ENCODE results near the gene YBX2.

Gene YBX2

DNA sequence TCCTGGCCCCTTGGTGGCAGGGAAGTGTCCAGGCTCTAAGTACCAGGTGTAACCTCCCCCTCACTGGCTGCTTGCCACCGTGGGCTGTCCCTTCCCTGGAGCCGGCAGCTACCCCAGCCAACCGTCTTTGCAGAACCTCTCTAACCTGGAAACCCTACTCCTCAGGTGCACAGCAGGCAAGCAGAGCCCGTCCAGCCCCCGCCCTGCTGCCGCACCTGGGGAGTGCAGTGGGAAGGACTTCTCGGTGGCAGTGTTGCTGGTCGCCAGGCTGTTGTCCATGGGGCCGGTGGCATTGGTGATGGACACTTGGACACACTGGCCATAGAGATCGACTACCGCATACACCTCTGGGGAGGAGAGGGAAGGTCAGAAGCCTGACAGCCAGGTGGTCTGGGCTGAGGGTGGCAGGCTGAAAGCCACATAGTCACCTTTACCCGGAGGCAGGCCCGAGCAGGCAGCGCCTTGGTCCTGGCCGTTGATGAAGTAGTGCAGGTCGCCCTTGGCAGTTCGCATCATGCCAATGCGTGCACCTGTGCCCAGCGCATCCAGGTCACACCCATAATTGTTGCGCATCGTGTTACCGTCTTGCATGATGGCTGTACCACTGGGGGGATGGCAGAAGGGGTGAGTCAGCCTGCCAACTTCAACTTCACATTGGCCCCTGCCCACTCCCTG lies 28.2 kb upstream of the YBX2 start:
- no peak for DNase-seq (ENCODE audit: low read depth)

DNA sequence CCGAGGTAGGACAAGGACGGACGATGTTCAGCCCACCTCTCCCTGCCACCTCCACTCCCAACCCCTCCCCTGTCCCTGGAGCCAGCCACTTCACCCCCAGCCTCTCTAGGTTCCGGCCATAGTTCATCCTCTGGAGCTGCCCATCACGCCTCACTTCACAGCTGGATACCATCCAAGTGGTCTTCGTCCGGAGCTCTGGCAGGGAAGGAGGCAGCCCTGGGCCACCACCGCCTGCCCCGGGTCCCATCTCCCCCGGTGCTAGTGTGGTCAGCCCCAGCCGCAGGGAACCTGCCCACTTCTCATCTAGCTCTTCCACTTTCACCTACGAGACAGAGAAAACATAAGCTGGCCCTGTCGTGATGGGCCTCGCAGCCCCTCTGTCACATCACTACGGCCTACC lies 27.0 kb upstream of the YBX2 start:
- DNase-seq (ENCODE audit: low read depth): no peak

DNA sequence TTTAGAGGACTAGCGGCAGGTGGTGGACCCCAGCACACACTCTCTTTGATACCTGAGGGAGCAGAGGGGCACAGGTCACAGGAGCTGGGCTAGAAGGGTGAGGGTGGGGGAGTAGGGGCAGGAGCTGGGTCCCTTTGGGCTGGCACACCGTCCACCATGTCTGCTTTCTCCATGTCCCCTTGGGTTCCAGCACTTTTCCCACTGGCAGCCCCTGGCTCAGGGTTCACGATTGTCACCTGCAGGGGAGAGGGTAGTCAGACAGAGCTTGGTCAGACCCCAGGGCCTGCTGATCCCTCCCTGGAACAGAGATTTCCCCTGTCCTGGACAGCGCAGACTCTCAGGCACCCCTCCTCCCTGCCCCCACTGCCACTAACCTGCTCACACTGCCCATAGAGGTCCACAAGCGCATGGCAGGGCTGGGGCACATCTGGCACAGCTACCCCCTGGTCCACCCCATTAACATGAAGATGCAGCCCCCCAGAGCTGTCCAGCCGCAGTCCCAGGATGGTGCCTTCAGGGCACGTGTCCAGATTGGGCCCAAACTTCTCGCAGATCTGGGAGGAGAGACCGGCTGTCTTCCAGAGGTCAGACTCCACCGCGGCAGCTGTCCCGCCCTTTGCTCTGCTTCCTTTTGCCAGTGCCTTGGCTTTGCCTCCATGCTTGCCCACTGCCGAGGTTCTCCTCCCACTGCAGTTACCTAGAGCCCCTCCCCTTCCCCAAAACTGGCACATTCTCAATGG lies 23.9 kb upstream of the YBX2 start:
- no peak for DNase-seq (ENCODE audit: low read depth)

DNA sequence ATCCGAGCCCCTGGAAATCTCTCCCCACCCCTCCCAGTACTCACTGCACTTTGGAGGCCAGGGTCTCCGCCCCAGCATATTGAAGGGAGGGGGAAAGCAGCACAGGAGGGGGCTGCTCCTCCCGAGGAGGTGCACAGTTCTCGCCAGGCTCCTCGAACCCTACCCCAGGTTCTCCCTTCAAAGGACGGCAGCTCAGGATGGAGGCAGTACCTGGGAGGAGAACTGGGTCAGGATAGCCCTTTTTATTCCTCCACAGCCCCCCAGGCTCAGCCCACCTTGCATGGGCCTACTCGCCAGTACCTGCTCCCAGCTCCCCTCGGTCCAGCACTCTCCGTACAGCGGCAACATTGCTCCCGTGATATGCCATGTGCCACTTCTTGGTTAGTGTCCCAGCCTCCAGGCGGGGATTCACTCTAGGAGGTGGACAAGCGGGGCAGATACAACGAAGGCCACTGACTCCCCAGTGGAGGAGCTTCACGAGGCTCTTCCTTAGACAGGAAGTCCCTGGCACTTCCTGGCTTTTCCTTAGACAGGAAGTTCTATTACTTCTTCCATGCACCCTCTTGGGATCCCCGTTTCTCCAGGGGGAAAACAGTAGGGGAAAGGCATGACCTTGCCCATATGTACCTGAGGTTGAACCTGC lies 22.8 kb upstream of the YBX2 start:
- no peak for DNase-seq (ENCODE audit: low read depth)

DNA sequence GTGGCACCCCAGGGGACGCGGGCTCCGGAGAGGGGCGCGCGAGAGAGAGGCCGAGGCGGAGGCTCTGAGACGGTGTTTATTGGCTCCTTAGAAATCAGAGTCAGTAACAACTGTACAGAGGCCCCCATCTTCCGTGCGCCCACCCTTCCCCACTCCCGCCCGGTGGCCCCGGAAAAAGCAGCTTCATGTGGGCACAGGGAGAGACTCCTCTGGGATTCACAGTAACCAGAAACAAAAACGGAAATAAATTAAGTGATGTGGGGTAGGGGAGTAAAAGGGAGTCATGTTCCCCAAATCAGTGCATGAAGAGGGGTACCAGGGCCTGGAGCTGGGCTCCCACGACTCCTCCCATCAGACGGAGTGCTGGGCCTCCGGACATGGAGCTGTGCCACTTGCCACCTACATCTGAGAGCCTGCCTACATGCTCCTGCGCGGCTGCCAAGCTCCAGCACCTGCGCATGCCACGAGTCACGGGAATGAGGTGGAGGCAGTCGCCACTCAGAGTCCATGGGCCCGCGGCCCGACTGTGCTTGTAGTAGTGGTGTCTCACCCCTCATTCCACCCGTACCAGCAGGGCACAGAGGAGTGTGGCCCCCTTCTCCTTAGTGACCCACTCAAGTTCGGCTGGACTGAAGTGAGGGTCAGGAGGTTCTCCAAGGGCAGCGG lies 21.3 kb upstream of the YBX2 start:
- DNase-seq (ENCODE audit: low read depth): no peak

DNA sequence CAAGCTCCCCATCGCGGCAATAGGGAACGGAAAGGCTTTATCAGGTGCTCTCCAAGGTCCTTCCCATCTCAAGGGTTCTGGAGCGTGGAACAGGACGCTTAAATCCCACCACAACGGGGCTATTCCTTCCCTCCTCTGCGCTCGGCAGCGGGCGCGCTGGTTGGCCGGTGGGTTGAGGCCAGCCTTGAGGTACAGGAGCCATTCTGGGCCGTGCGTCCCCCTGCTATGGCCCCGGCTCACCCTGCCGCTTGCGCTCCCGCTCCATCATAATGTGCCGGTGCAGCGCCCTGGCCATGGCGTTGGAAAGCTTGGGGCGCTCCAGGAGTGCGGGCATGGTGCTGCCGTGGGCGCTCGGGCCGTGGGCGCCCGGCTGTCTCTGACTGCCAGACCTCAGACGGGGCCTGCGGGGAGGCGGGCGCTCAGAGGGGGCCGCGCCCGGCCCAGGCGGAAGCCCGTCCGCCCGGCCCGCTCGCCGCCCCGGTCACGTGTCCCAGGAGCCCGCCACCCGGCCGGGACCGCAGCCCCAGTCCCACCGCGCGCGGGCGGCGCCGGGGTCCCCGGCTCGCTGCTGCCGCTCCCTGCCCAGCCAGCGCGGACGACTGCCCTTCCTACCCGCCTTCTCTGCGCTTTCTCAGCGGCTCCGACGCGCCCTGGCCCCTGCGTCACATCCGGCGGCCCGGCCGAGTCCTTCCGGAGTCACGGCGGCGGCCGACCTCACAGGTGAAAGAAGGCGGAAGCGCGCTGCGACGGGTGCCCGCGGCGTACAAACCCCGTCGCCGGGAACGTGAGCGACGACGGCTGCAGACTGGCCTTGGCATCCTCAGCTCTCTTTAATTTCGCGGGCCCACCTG lies 20.5 kb upstream of the YBX2 start, which contains the start of gene GPS2:
Gene GPS2 (minus strand): TSS at position 642 of the 851 bp plus-strand sequence. CDS start 308 bp downstream, at position 334.
- peak; percentile 87 for DNase-seq (ENCODE audit: low read depth)

DNA sequence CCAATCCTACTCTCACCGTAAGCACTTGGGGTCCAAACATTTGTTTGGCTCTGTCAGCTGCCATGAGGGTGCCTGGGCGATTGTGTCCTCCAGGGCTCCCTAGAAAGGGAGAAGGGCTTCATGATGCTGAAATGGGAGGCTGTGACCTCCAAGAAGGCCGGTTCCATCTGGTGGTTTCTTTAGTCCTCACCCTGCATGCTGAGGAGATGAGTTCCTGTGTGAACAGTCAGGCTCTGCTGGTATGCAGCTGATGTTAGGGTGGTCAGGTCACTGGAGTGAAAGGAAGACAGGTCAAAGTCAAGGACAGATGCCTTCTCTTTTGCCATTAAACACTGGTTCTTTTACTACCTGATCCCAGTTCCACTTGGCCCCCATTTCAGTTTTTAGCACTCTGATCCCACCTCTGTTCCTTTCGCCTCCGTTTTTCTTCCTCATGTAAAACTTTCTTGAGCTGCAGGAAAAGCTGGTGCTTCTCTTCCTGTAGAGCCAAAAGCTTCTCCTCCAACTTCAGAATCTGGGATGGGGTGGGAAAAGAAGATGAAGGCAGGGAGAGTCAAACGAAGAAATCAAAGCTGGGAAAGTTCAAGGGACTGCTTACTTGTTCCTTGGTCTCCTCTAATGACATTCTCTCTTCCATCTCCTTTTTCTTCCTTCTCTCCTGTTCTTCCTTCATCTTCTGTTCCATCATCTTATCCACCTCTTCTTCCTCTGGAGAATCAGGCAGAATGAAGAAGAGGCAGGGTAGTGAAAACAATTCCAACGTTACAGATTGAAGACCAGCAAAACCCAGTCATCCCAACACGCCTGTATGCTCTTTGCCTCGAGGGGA lies 19.7 kb upstream of the YBX2 start:
- no peak for DNase-seq (ENCODE audit: low read depth)

DNA sequence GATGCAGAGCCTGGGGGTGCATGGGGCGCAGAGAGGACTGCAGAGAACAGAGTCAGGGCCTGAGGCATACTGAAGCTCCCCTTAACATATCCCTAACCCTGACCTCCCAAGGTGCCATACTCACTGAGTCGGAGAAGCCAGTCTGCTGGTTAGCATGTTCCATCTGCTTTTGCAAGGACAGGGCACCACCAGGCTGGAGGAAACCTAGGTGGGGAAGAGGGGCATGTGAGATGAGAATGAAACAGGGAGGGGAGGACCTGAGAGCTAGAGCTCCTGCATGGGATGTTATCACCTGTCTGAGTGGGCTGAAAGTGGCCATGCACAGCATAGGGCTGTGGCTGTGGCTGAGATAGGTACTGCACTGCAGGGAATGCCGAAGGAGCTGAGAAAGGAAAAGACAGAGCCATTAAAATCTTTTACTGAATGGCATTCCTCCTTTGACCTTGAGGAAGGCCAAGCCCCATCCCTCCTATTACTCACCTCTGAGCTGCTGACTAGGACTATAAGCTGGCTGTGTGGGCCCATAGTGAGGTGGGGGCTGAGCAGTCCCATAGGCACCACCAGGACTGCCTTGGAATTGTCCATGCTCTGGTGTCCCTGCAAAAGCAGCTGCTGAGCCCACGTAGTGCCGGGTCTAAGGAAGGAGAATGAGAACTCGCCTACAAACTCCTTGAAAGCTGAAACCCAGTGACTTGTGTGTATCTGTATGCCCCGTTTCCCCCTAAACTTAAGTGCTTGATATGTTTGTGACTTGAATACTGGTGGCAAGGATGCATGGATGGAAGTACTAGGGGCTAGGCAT lies 18.9 kb upstream of the YBX2 start:
- no peak for DNase-seq (ENCODE audit: low read depth)

DNA sequence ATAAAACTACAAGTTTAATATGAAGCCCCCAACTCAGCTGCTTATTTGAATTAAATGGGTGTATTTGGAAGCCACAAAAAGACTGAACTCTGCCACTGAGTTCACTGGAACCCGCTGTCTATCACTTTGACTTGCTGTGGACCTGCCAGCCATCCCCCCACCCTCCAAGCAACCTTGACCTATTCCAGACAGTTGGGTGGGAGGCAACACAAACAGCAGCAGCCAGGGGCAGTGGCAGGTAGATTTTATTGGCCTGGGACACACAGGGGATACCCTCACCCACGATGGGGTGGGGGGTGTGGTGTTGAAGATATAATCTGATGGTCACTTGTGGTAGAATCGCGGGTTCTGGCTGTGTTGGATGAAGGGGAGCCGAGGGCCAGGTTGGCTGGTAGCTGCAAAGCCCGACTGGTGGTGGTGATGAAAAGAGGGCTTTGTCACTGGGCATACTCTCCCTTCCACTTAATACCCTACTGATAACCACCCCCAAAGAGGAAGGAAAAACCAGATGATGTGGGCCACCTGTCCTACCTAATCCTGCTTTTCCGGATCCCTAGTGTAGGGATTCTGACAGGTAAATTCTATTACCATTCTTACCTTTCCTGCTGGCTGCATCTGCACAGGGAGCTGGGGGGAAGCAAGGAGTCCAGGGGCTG lies 18.1 kb upstream of the YBX2 start:
- DNase-seq (ENCODE audit: low read depth): no peak

DNA sequence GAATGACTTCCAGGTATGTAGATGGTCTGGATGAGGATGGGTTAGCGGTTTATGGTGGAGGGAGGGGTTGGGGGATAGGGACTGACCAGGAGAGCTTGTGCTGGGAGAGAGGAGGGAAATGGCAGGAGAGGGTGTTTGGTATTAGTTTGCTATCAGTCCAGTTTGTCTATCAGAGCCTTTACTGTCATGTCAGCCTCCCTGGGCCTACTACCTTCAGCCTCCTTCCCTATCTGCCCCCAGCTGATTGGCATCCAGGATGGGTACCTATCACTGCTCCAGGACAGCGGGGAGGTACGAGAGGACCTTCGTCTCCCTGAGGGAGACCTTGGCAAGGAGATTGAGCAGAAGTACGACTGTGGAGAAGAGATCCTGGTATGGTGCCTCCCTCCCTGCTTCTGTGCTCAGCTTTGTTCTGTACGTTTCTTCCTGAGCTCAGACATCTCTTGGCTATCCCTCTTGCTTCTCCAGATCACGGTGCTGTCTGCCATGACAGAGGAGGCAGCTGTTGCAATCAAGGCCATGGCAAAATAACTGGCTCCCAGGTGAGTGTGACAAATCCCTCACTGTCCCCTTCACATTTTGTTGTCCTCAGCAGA lies 16.8 kb upstream of the YBX2 start:
- no peak for DNase-seq (ENCODE audit: low read depth)

DNA sequence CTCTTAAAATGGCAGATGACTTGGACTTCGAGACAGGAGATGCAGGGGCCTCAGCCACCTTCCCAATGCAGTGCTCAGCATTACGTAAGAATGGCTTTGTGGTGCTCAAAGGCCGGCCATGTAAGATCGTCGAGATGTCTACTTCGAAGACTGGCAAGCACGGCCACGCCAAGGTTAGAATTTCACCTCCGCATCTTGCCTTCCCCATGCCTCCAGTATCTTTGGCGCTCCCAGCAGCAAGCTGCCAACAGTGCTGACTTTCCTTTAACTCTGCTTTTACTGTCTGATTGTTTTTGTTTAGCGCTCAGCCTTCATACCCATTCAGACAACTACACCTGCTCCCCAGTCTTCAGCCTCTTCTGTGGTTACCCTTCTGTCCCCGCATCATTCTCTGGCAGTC lies 15.2 kb upstream of the YBX2 start:
- no peak for DNase-seq (ENCODE audit: low read depth)

DNA sequence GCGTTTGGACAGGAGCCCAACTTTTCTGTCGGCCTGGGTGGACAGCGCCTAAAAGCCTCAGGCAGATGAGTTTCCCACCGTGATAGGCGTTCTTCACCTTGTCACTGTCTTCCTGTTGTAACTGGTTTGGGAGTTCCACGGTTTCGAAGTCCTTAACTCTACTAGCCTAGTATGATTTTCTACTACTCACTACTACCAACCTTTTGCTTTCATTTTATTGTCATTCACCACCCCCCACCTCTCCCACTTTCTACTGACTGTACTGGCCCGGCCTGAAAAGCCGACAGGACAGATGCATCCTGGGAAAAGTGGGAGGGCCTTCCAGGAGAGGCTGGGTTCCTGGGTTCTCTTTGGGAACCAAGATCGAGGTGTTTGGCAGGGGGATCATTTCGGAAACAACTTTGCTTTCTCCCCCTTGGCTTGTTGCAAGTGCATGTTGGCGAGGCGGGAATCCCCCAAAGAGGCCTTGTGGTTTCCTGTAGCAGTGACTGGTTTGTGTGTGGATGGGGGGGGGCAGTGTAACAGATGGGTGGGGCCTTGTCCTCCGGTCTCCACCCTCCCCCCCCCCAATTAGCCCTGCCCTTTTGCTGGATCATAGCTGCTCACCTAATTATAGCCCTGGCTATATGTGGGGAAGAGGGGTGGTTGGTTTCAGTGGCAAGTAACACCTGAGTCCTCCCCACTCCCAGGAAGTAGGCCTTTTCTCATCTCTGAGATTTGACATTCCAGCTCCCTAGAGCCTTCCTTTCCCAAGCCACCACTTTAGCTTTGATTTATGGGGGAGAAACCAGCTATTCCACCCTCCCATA lies 14.4 kb upstream of the YBX2 start:
- peak; percentile 85 for DNase-seq (ENCODE audit: low read depth)

DNA sequence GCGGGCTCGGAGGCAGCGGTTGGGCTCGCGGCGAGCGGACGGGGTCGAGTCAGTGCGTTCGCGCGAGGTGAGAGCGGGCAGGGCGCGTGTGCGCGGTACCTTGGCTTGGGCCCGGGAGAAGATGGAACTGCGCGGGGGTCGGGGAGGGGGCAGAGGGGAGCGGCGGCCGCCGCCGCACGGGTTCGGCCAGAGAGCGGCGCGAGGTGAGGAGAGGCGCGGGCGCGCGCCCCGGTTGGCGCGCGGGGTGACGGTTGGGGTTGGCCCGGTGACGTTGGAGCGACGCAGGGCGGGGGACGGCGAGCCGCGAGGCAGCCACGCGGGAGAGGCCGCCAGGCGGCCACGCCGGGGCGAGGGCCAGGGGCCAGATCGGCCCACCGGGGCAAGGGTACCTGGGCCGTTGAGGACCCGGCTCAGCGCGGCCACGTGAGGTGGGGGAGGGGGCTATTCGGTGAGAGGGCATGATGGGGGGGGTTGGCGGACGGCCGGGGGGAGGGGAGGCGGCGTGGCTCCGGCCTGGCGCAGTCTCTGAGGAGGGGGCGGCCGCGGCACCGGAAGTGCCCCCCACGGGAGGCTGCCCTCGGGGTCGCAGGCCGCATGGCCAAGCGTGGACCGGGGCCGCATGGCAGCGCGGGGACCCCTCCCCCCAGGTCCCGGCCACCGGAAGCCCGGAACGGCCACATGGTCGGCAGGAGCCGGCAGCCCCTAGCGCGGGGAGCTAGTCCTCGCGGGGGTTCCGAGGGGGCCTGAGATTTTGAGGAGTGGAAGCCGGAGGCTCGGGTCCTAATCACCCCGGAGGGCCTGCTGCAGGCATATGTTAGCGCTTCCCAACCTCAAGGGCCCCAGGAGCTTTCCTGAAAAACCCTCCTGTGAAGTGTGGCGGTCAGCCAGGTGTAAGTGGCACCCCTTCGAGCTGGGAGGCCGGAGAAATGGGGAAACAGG lies 13.5 kb upstream of the YBX2 start:
- no peak for DNase-seq (ENCODE audit: low read depth)

DNA sequence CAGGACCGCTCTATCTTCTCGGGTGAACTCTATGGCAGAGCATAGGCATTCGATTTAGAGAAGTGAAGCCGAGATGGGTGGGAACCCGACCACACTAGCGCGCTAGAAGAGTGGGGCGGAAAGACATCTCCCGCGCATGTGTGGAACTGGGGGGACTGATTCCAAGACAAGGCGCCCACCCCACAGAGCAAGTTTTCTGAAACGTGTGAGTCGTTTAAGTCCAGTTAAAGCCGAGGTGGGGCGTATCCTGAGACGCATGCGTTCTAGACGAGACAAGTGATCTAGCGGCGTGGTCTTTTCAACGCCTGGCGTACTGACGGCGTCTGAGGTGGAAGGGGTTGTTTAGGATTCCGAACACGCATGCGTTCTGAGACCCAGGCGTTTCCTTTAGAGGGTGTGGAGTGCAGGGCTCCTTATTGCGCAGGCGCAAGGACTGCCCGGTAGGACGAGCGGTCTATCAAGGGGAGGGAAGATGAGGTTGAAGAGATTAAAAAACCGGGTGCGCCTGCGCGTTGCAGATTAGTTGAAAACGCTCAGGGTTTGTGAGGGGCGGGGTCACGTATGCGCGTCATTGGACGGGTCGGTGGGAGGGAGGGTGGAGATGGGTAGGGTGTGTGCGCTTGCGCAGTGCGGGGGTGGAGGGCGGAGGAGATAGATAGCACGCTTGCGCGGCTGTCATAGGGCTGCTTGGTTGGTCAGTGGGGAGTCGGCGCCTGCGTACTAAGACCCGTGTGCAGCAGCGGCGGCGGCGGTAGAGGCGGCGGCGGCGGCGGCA lies 12.7 kb upstream of the YBX2 start, which contains the start of gene EIF5A:
Gene EIF5A (plus strand): TSS at position 718 of the 775 bp plus-strand sequence. CDS start 2,008 bp downstream, outside the sequence.
- DNase-seq (ENCODE audit: low read depth): peak; percentile 100

DNA sequence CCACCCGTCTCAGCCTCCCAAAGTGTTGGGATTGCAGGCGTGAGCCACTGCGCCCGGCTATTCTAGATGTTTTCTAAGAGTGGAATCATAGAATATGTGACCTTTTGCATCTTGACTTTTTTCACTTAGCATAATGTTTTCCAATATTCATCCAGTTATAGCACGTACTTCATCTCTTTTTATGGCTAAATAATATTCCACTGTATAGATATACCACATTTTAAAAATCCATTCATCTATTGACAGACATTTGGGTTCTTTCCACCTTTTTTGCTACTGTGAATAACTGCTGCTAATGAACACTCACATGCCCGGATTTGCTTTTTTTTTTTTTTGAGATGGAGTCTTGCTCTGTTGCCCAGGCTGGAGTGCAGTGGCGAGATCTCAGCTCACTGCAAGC lies 9.7 kb upstream of the YBX2 start:
- DNase-seq (ENCODE audit: low read depth): no peak

Data from activated gamma-delta T cell treated with anti-CD3 and anti-CD28 coated beads, Interleukin-2, amount 50 U/mL, for 16 hours (primary cell).